Epithelial cell of esophagus (primary cell): ENCODE measurements around the gene DNLZ.

ENCODE experiments used
- DNase-seq: peaks from one replicate; pipeline ENCODE4 v3.0.0; 2010; ENCODE audit warnings: low read depth
- H3K4me3 ChIP-seq: 2 replicates; pipeline ENCODE4 v1.5.1; 2011; ENCODE audit warnings: mild to moderate bottlenecking, low read length, control low read depth
- CTCF ChIP-seq: IDR thresholded peaks from 2 replicates; pipeline ENCODE4 v1.5.1; 2011; ENCODE audit warnings: low read depth, mild to moderate bottlenecking, low read length, control low read depth, inconsistent platforms; ENCODE audit not compliant: insufficient read depth; ENCODE audit errors: missing control alignments

DNLZ gene

GRCh38 chr9:136312009-136312375 is 51.6 kb downstream of the DNLZ start:
- H3K4me3 ChIP-seq: no peak overlapping the region
- TF ChIP-seq CTCF: no peak
- DNase-seq: no peak

DNA sequence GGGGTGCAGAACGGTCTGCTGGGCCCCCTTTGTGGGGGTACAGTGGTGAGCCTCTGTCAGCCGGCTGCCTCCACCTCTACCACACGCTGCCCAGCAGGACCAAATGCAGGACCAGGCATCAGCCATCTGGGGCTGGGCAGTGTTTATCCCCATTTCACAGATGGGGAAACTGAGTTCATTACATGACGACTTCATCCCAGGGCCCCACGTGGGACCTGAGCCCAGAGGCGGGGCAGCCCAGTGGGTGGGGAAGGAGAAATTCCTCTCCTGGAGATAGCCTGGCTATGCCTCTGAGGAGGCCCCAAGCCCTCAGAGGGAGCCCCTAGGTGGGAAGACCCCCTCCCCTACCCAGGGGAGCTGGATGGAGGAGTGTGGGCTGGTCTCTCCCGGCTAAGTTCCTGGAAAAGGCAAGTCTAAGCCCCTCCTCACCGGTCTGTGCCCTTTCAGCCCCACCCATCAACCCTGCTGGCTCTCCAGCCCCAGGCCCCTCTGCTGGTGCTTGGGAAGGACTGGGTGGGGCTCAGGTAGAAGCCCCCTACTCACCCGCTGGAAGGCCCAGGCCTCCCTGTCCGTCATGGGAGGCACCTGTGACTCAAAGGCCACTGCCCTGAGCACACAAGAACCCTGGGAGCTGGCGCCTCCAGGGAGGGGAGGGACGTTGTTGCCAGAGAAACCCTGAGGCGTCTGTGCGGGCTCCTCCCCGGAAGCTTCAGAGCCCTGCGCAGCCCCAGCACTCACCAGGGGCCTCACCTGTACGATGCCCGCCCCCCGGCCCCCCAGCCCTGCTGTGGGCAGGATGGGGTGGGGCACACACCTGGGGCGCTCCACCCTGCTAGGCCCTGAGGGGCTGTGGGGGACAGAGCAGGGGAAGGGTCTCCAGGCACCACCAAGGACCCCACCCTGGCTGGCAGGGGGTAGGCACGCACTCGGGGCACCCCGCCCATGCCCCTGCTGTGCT is 52.2 kb downstream of the DNLZ start:
- no peak for TF ChIP-seq CTCF
- H3K4me3 ChIP-seq: no peak overlapping the region
- DNase-seq: peak; percentile 39

- H3K4me3 ChIP-seq: no peak overlapping the region
- DNase-seq: no peak
- no peak for TF ChIP-seq CTCF
These were observed 53.1 kb downstream of the DNLZ start for GRCh38 chr9:136310273-136311030.

- H3K4me3 ChIP-seq: no peak overlapping the region
These were observed 53.7 kb downstream of the DNLZ start for GRCh38 chr9:136309806-136310220.

More at GRCh38 chr9:136309806-136310220, 53.7 kb downstream of the DNLZ start:
- no peak for TF ChIP-seq CTCF
- DNase-seq: no peak
